NCI-H2107 (cell line): ENCODE results near the gene OR8D2.

Source experiments
- DNase-seq: peaks from one replicate; lab custom pipeline; 2025; lab: John Stamatoyannopoulos, UW

The OR8D2 gene

GRCh38 chr11:124320097-124320496, at the start of gene OR8D2:
Gene OR8D2 (minus strand): TSS chr11:124320197. CDS start chr11:124320197, 0 bp downstream.
- no peak for DNase-seq

- no peak for DNase-seq
Observed at GRCh38 chr11:124359566-124359965, 39.6 kb upstream of the OR8D2 start.

- DNase-seq: no peak
Observed at GRCh38 chr11:124346311-124346955, 26.4 kb upstream of the OR8D2 start.

GRCh38 chr11:124344346-124344745, 24.3 kb upstream of the OR8D2 start:
- DNase-seq: no peak

GRCh38 chr11:124340142-124340447, 20.1 kb upstream of the OR8D2 start:
- DNase-seq: no peak

GRCh38 chr11:124339396-124340141, 19.6 kb upstream of the OR8D2 start:
- DNase-seq: no peak

GRCh38 chr11:124331873-124332272, 11.9 kb upstream of the OR8D2 start:
- no peak for DNase-seq

GRCh38 chr11:124329787-124330478, 9.9 kb upstream of the OR8D2 start:
- DNase-seq: no peak

GRCh38 chr11:124327775-124328174, 7.8 kb upstream of the OR8D2 start:
- DNase-seq: no peak

- no peak for DNase-seq
Observed at GRCh38 chr11:124322356-124322755, 2.4 kb upstream of the OR8D2 start.

GRCh38 chr11:124315052-124315451, 4.9 kb downstream of the OR8D2 start:
- no peak for DNase-seq

GRCh38 chr11:124313849-124314248, 6.1 kb downstream of the OR8D2 start, which contains the start of gene OR8D1:
Gene OR8D1 (minus strand): TSS chr11:124313949. CDS start chr11:124310766, 3,183 bp downstream.
- no peak for DNase-seq

GRCh38 chr11:124313131-124313530, 6.9 kb downstream of the OR8D2 start:
- DNase-seq: no peak

GRCh38 chr11:124311670-124312069, 8.3 kb downstream of the OR8D2 start:
- DNase-seq: no peak

GRCh38 chr11:124311269-124311668, 8.7 kb downstream of the OR8D2 start:
- DNase-seq: no peak

- no peak for DNase-seq
Observed at GRCh38 chr11:124310721-124311120, 9.3 kb downstream of the OR8D2 start.

- no peak for DNase-seq
Observed at GRCh38 chr11:124307093-124307492, 12.9 kb downstream of the OR8D2 start.

- DNase-seq: no peak
Observed at GRCh38 chr11:124302347-124303125, 17.5 kb downstream of the OR8D2 start.

GRCh38 chr11:124301548-124301947, 18.4 kb downstream of the OR8D2 start:
- DNase-seq: no peak

- DNase-seq: no peak
Observed at GRCh38 chr11:124297921-124298320, 22.1 kb downstream of the OR8D2 start.

- DNase-seq: no peak
Observed at GRCh38 chr11:124296016-124296415, 24.0 kb downstream of the OR8D2 start.

- DNase-seq: no peak
Observed at GRCh38 chr11:124294687-124295086, 25.3 kb downstream of the OR8D2 start.
